Lung (tissue), 12 donors: ENCODE measurements around the gene HERC4. TPM values are rescaled to one million over a fixed set of nuclear protein-coding genes. Genes with fewer than 3 reads are reported as not detected.
A peak's percentile ranks its signal among the peaks of the same experiment; 100 is the strongest.

Experiments used
- ATAC-seq: fragments of 200-7000 bp; cut with Tn5 transposase; one replicate; pipeline ENCODE4 v1.9.1; 2020; ENCODE audit warnings: moderate number of reproducible peaks; ENCODE audit not compliant: insufficient read depth, low FRiP score
- DNase-seq, 3 donors: peaks; one replicate each; pipeline ENCODE4 v3.0.0-alpha.2; 2013 to 2017
- H3K27ac ChIP-seq, 2 donors: one replicate each; pipeline ENCODE4 v1.5.1; 2013; ENCODE audit warnings: mild to moderate bottlenecking in 2 of 2, moderate library complexity in 2 of 2, control low read depth in 1 of 2, inconsistent platforms in 1 of 2, low read depth in 1 of 2, low read length in 1 of 2
- H3K27me3 ChIP-seq, 3 donors: one replicate each; pipeline ENCODE4 v1.5.1; 2013; ENCODE audit warnings: low read length in 2 of 3; ENCODE audit not compliant: control insufficient read depth in 3 of 3, insufficient read depth in 3 of 3
- H3K36me3 ChIP-seq, 4 donors: one replicate each; pipeline ENCODE4 v1.5.1; 2013; ENCODE audit warnings: low read length in 4 of 4, mild to moderate bottlenecking in 1 of 4, moderate library complexity in 1 of 4; ENCODE audit not compliant: control insufficient read depth in 4 of 4, insufficient read depth in 4 of 4
- H3K4me1 ChIP-seq, 5 donors: one replicate each; pipeline ENCODE4 v1.5.1; 2013; ENCODE audit warnings: low read length in 5 of 5, mild to moderate bottlenecking in 2 of 5, moderate library complexity in 1 of 5; ENCODE audit not compliant: control insufficient read depth in 5 of 5, insufficient read depth in 5 of 5
- H3K4me3 ChIP-seq: one replicate; pipeline ENCODE4 v1.5.1; 2013; ENCODE audit warnings: mild to moderate bottlenecking, control low read depth, moderate library complexity
- H3K9ac ChIP-seq, 2 donors: one replicate each; pipeline ENCODE4 v1.5.1; 2013; ENCODE audit warnings: low read length in 2 of 2, control low read depth in 1 of 2; ENCODE audit not compliant: insufficient read depth in 1 of 2
- H3K9me3 ChIP-seq, 4 donors: one replicate each; pipeline ENCODE4 v1.5.1; 2013; ENCODE audit warnings: low read length in 3 of 4, mild to moderate bottlenecking in 1 of 4, moderate library complexity in 1 of 4; ENCODE audit not compliant: control insufficient read depth in 4 of 4, insufficient read depth in 3 of 4
- WGBS, 2 donors: extraction: QIAGEN DNeasy Blood & Tissue Kit; methylation state at CpG; one replicate each; pipeline ENCODE4 v1.1.7; 2013; 5-methylcytosine and 5-hydroxymethylcytosine counted together
- polyA plus RNA-seq, 2 donors: library from polyadenylated mRNA; stranded (reverse); fragments of 200-250 nt; gene quantifications; one replicate each; pipeline ENCODE4 v1.2.1, GENCODE V29; 2013
- total RNA-seq, 2 donors: library from RNA; depleted of rRNA in 1 of 2; stranded (reverse); fragments of >200 nt in 1 of 2; gene quantifications; one replicate each; pipeline ENCODE4 v1.2.1, GENCODE V29; 2014 to 2021
- TF ChIP-seq, protein P1 (sequence below): IDR thresholded peaks from 2 replicates; pipeline ENCODE4 v1.5.1; 2012; ENCODE audit warnings: mild to moderate bottlenecking; ENCODE audit errors: control extremely low read depth, extremely low read depth
- donor health status: control.
- donor health status: control.
- donor health status: Bipolar disorder and iron deficiency.
- donor health status: healthy.
- donor health status: DM: yes; HTN: yes; CAD: no.

The HERC4 gene
- total and polyA plus RNA-seq, 4 donors: 16.3 to 162 (median 32.5) TPM

DNA sequence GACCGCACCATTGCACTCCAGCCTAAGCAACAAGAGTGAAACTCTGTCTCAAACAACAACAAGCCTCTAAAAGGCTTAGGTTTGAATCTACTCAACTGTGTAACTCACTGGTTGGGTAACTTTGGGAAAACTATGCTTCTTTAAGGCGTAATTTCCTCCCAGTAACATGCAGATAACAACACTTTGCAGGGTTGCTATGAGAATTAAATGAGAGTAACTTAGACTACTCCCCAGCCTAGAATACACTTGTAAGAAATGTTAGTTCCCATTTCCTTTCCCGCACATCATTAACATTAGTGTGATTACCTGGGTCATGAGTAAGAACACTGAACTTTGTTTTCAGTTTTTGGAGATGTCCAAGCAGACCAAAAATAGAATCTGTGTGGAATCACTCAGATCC is 28.8 kb upstream of the HERC4 start:
- 94 to 95% methylated on average over 3 of the region's 3 CpGs for WGBS, 2 donors
- no peak for ATAC-seq
- H3K27ac ChIP-seq: no peak overlapping the region
- H3K27me3 ChIP-seq: no peaks in the 10 kb centered on the region
- no peak overlapping the region for H3K4me3 ChIP-seq
- TF ChIP-seq, protein P1, sequence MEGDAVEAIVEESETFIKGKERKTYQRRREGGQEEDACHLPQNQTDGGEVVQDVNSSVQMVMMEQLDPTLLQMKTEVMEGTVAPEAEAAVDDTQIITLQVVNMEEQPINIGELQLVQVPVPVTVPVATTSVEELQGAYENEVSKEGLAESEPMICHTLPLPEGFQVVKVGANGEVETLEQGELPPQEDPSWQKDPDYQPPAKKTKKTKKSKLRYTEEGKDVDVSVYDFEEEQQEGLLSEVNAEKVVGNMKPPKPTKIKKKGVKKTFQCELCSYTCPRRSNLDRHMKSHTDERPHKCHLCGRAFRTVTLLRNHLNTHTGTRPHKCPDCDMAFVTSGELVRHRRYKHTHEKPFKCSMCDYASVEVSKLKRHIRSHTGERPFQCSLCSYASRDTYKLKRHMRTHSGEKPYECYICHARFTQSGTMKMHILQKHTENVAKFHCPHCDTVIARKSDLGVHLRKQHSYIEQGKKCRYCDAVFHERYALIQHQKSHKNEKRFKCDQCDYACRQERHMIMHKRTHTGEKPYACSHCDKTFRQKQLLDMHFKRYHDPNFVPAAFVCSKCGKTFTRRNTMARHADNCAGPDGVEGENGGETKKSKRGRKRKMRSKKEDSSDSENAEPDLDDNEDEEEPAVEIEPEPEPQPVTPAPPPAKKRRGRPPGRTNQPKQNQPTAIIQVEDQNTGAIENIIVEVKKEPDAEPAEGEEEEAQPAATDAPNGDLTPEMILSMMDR: no peak
- H3K9me3 ChIP-seq: no peaks in the 10 kb centered on the region
- H3K9ac ChIP-seq: no peak overlapping the region
- no peak for DNase-seq
- H3K4me1 ChIP-seq: peaks cover 0 to 9% (median 0%) of the 10 kb centered on the region in 5 donors
- H3K36me3 ChIP-seq: no peaks in the 10 kb centered on the region

GRCh38 chr10:68103261-68103878 is 28.3 kb upstream of the HERC4 start:
- TF ChIP-seq, protein P1: no peak
- H3K27me3 ChIP-seq: no peaks in the 10 kb centered on the region
- H3K36me3 ChIP-seq: no peaks in the 10 kb centered on the region
- H3K4me3 ChIP-seq: no peak overlapping the region
- ATAC-seq: no peak
- peaks cover 0 to 9% (median 0%) of the 10 kb centered on the region in 5 donors for H3K4me1 ChIP-seq
- 83 to 90% methylated on average over 4 of the region's 4 CpGs for WGBS, 2 donors
- DNase-seq: no peak
- no peak overlapping the region for H3K27ac ChIP-seq
- no peaks in the 10 kb centered on the region for H3K9me3 ChIP-seq
- no peak overlapping the region for H3K9ac ChIP-seq

DNA sequence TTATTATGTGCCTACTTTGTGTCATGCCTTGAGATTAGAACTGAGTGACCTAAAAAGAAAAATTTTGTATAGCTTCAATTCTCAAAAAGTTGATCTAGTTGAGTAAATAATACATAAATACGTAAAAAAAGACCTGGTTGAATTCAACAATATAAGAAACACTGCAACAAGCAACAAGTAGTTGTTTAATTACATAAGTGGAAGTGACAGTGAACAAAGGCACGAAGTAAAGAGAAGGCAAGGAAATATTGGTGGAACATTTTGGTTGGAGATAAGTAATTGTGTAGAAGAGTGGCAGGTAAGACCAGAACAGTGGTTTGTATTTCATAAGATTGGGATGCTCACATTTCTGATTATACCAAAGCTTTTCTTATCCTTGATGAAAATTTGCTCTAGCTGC is 26.0 kb upstream of the HERC4 start:
- Histone ChIP-seq H3K4me1 (peaks cover 0 to 2% (median 0%) of the 10 kb centered on the region in 5 donors), H3K36me3 (no peaks in the 10 kb centered on the region), H3K9ac (no peak overlapping the region), H3K27me3 (no peaks in the 10 kb centered on the region), H3K4me3 (no peak overlapping the region), H3K27ac (no peak overlapping the region), H3K9me3 (no peaks in the 10 kb centered on the region)
- TF ChIP-seq, protein P1: no peak
- DNase-seq: no peak
- 84% methylated on average over 2 of the region's 2 CpGs for WGBS, 2 donors
- ATAC-seq: no peak

- H3K4me1 ChIP-seq: peaks cover 0 to 2% (median 0%) of the 10 kb centered on the region in 5 donors
- H3K27ac ChIP-seq: peak overlapping the region in 1 of 2 donors; percentile 57
- DNase-seq (no peak), ATAC-seq (no peak)
- TF ChIP-seq, protein P1: no peak
- H3K9me3 ChIP-seq: no peaks in the 10 kb centered on the region
- H3K9ac ChIP-seq: no peak overlapping the region
- no peak overlapping the region for H3K4me3 ChIP-seq
- no peaks in the 10 kb centered on the region for H3K27me3 ChIP-seq
- H3K36me3 ChIP-seq: no peaks in the 10 kb centered on the region
- WGBS, 2 donors: 96 to 99% methylated on average over 3 of the region's 3 CpGs
Measured at GRCh38 chr10:68099736-68100135, 24.7 kb upstream of the HERC4 start.
